Hippocampal formation (tissue), 2 donors: ENCODE measurements around the gene GSG1L.
"Not testable (repeated sequence)": the region's sequence is repeated elsewhere in the genome, so short reads cannot be mapped to it uniquely, and the experiment has no call there.

Experiments
- DNase-seq, 2 donors: peaks; one replicate each; lab custom pipeline; 2025; lab: John Stamatoyannopoulos, UW

GSG1L gene

DNA sequence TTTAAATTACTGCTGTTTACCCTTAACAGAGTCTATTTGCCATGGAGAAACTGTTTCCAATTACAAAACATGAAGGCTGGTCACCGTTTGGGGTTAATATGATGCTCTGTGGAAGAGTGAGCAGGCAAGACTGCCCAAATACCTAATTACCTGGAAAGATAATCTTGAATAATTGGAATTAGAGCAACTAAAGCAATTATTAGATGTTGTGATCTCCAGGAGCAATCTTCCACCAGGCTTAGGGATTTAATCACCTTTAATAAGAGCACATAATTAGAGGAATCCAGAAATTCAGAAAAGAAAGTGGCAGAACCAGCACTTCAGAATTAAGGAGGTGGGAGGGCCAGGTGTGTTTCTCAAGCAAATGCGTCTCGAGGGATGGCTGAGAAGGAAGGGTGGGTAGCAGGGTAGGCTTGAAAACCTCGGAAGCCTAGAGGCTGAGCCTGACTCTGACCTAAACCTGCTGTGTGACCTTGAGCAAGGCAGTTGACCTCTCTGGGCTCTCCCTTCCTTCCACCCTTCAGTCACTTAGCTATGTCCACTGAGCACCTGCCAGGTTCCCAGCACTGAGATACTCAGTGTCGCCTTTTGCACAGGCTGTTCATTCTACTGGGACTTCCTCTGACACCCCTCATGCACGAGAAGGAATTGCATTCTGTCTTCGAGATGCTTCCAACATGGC lies 113.2 kb downstream of the GSG1L start:
- DNase-seq = no peak

DNA sequence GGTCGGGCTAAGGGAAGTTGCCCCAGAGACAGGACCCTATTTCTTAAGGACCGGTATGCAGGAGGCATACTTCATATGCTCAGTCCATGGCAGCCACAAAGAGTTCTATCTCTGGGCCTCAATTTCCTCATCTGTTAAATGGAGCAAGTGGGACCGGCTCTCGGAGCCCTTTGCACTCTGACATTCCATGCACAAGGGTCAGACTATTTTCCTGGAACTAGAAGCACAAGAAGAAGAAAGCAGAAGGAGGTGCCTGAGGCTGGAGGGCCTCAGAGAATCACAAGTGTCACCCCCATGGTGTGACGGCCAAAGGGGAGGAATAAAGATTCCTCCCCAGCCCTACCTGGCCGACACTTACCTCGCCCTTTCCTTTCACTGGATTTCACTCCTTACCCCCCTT lies 115.8 kb downstream of the GSG1L start:
- DNase-seq = no peak

DNA sequence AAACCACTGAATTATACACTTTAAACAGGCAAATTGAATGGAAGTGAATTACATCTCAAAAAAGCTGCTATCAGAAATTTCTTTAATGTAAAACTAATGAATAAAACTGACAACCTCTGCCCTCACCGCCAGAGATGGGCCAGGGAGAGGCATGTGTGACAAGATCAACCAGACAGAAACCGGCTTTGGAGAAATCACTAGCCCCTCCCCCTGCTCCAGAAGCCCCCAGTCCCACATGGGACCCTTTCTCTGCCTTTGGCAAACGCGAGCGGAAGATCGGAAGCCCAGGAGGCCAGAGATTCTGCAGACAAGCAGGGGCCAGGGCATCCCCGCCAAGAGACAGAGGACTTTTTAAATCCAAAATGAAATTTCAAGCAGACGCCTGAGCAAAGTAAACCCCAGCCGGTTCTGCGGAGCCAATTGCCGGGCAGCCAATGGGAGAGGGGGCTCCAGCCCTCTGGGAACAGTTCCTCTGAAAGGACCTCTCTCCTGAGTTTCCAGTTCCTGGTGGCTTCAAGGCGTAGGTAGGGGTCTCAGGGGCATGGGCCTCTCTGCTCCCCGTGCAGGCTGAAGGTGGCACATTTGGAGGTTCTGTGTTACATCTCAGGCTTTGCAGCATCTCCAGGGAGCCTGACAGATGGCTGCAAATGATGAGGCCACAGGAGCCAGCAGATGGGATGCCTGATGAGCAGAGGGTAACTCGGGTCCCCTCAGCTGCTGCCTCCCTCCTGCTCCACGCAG lies 118.1 kb downstream of the GSG1L start:
- no peak for DNase-seq

DNA sequence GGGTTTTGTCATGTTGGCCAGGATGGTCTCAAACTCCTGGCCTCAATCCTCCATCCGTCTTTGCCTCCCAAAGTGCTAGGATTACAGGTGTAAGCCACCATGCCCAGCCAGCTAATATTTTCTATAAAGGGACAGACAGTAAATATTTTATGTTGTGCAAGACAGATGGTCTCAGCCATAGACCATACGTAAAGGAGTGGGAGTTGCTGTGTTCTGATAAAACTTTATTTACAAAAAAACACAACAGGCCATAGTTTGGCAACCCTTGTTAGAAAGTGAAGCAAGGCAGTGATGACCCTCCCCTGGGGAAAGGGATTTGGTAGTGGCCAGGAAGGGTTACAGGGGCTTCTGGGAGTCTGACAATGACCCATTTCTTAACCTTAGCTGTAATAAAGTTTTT lies 119.7 kb downstream of the GSG1L start:
- DNase-seq = no peak

DNA sequence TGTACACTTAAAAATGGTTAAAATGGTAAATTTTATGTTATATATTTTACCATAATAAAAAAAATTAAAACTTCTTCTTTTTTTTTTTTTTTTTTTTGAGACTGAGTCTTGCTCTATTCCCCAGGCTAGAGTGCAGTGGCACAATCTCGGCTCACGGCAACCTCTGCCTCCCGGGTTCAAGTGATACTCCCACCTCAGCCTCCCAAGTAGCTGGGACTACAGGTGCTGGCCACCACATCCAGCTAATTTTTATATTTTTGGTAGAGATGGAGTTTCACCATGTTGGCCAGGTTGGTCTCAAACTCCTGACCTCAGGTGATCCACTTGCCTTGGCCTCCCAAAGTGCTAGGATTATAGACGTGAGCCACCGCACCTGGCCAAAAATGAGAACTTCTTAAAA lies 121.4 kb downstream of the GSG1L start:
- not testable (repeated sequence) for DNase-seq

DNA sequence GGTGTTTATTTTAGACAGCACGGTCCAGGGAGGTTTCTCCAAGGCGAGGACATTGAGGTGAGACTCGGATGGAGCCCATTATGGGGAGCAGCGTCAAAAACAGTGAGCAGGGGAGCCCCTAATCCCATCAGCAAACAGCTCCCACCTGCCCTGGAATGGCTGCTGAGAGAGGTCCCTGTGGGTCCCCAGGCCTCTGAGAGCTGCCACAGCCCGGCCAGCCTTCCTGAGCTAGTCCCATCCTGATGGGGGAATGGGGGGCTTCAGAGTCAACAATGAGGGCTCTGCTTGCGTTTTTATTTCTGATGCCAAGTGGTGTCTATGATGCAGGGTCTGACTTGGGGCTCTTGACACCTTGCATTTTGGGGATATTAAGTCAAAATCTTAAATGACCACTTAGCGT lies 128.4 kb downstream of the GSG1L start:
- no peak for DNase-seq

DNA sequence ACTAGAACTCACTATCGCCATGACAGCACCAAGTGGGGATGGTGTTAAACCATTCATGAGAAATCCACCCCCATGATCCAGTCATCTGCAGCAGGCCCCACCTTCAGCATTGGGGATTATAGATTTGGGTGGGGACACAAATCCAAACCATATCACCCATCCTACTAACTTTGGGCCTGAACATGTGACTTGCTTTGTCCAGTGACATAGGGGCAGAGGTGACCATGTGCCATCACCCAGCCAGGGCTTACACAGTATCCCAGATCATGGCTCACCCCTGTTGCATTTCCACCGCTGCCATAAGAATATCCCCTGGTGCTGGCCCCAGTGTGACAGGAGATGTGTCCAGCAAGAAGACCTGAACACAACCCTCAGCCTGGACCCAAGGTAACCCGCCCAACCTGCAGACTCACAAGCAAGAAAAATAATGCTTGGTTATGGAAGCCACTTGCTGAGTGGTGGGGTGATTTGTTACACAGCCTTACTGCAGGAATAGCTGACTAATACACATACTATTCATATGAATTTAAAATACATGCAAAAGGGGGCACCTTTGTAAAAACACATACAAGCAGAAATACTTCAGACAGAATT lies 130.9 kb downstream of the GSG1L start:
- DNase-seq = no peak

DNA sequence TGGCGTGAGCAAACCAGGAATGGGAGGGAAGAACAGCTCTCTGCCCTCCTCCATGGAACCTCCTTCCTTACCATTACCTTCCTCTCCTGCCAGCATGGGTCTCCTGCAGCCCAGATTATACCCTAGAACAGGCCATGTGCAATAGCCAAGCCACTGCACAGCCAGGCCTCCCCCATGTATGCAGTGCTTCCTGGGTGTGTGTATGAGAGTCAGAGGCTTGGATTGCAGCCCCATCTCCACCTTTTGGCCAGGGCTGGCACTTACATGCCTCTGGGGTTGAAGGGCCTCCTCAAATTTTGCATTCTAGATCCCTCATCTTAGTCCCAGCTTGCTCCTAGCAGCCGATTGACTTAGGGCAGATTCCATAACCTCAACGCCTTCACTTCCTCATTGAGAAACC lies 133.7 kb downstream of the GSG1L start:
- DNase-seq = no peak

DNA sequence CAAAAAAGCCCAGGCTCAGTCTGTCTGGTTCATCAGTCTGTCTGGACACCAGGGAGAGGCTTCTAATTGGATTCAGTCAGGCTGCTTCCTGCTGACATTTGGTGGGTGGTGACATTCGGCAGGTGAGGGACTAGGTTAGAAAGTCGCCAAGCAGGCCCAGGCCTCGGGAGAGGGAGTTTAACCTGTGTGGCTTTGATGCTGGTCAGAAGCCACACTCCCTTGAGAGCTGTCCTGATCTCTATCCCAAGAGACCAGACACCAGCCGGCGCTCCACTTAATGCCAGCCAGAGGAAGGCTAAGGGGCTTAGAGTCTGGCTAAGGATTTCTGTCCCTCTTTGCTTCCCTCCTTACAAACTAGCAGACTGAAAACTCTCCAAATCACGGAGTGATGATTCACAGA lies 135.0 kb downstream of the GSG1L start:
- DNase-seq = no peak

DNA sequence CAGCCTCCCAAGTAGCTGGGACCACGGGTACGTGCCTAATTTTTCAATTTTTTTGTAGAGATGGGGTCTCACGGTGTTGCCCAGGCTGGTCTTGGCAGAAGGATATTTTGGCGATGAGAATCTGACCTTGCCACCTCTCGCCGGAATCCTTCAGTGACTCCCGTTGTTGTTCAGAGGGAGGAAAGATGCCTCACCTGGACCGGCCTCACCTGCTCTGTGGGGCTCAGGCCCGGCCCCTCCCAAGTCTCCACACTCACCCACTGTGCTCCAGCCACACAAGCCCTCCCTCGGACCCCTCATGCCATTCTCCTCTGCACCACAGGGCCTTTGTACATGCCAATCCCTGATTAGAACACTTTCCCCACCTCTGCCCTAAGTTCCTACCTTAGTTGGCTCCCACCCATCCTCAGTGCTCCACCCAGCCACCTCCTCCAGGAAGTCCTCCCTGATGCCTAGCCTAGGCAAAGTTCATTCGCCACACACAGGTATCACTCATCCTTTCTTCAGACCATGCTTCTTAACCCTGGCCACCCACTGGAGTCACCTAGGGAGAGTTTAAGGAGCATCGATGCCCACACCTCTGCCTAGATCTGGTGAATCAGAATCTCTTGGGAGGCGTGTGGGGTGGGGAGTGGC lies 136.1 kb downstream of the GSG1L start:
- no peak for DNase-seq

DNA sequence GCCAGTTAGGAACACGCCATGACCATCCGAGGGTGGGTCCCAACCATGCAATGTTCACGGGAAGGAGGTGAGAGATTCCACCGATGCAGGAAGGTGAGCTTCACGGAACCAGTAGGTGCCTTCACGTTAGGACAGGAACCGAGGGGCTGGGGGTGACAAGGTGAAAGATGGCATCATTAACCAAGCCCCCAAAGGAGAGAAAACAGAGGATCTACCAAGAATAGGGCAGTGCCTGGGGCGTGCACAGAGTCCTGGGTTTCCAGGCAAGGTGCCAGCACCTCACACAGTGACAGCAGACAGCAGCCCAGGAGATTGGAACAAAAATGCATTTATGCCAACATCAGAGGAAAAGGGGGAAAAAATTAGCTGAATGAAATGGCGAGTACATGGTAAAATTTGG lies 137.9 kb downstream of the GSG1L start:
- no peak for DNase-seq

DNA sequence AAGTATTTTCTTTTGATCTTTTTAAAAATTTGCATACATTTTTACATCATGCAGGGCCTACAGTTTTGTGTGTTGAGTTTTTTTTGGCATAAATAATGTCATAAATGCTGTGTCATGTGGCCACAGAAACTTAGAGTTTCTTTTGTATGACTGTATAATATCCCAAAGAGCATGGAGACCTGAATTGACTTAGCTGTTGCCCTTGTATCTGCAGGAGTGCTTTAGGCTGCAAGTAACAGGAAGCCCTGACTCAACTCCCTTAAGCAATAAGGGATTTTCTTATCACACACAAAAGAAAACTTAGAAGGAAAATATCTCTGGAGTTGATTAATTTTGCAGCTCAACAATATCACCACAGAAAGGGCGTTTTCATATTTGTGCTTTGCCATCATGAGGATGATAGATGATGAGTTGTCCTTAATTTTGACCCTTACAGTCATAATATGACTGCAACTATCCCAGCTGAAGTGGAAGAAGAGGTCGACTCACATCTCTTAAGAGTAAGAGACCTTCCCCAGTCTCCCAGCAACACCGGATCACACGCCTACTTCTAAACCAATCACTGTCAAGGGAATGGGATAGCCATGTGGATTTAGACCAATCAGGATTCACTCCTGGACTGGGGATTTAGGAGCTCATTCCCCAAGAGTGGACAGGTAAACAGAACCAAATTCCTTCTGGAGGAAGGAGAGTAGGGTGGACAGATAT lies 138.9 kb downstream of the GSG1L start:
- no peak for DNase-seq

DNA sequence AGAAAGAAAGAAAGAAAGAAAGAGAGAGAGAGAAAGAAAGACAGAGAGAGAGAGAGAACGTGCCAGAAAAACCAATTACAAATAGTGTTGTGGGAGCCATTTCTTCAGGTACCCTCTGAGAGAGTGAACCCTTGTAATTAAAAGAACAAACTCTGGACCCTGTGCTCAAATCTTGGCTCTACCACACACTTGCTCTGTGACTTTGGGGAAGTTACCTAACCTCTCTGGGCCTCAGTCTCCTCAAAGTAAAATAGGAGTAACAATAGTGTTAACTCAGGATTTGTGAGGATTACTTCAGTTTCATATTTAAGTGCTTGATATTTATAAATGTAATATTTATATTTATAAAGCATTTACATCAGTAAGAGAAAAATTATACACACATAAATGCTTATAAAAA lies 139.8 kb downstream of the GSG1L start:
- DNase-seq = no peak

DNA sequence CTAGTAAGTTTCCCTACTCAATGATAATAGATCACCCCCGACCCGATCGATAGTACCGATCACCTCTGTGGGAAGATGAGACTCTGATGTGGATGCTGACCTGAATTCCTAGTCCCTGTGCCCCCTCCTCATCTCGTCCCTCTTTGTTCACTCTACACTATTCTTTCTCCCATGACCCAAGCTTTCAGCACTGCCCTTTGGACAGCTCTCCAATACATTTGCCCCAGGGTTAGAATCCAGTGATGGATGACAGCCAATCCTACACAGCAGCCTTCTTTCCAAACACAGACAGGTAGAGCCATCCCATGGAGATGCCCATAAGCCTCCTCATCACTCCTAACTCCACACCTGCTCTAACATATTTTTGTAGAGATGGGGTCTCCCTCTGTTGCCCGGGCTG lies 141.1 kb downstream of the GSG1L start:
- DNase-seq = no peak

DNA sequence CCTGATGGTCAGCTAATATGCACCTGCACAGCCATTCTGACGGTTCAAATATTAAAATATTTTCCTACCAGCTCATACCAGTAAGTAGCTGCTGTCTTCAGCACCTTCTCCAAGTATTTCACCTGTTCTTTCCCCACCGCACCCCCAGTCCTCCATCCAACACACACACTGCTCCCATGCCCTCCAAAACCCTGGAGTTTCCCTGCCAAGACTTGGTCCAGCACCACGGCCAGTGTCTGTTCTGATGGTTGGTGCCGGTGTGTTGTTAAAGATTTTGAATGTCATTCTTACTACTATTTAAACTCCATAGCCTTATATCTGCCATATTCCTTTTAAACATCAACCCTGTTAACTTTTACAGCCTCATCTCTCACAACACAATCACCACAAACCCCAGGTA lies 142.4 kb downstream of the GSG1L start:
- DNase-seq = no peak

DNA sequence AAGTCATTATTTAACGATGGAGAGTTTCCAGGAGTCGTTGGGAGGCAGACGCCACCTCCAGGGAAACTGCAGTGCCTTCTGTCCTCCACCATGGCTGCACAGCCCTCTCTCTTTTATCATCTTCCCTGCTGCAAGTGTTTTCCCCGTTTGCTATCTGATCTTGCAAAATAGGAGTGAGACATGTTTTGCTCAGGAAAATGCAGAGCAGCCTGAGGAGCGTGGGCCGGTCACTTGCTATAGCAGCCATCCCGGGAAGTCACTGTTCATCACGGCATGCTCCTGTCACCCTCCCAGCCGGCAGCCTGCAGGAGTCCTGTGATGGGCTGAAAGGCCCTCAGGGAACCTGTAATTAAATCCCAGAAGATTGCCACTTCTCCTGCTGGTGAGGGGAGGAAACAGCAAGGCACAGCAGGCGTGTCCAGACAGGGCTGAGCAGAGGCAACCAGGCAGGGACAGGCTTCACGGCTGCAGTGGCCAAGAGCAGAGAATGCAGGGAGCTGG lies 143.1 kb downstream of the GSG1L start:
- DNase-seq = peak in 1 of 2 donors; percentile 16

DNA sequence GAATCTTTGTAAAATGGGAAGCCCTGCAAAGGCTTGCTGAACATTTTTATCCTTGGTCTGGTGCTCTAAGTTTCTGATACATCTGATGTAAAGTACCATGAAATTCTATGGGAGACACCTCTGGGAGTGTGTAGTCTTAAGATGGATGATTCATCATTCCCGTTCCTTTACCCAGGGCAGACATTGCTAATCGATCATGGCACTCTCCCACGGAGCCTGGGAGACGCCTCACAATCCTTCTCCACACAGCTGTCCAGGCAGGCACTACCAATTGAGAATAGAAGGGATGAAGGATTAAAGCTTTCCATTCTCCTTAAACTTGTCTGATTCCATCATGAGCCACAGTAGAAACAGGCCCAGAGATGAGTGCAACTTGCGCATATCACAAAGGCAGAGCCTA lies 144.8 kb downstream of the GSG1L start:
- DNase-seq = no peak

DNA sequence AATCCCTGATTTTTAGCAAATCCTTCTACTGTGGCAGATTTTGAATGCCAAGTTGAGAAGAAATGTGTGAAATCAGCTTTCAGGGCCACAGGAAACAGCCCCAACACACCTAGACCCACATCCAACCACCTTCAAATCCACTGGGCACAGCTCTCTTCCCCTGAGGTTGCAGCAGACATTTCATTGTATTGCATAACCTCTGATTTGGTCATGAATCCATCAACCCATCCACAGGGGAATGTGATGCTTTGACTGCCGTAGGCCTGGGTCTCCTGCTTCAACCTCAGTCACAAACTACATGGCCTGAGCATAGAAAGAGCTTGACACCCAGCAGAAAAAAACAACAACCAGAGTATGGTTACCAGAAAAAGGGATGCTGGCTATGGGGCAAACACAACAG lies 145.6 kb downstream of the GSG1L start:
- DNase-seq = no peak

DNA sequence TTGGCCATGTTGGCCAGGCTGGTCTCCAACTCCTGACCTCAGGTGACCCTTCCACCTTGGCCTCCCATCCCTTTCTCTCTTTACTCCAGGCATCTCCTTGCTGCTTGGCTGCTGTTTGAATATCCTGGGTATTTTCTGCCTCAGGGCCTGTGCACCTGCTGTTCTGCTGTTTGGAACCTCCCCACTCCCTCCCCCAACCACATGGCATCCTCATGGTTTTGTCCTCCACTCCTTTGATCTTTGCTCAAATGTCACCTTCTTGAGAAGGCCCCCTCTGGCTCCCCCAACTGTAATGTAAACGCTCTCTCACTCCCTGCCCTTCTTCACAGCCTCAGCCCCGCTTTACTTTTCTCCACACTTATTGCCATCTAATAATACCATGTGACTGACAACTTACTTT lies 152.0 kb downstream of the GSG1L start:
- DNase-seq = no peak

DNA sequence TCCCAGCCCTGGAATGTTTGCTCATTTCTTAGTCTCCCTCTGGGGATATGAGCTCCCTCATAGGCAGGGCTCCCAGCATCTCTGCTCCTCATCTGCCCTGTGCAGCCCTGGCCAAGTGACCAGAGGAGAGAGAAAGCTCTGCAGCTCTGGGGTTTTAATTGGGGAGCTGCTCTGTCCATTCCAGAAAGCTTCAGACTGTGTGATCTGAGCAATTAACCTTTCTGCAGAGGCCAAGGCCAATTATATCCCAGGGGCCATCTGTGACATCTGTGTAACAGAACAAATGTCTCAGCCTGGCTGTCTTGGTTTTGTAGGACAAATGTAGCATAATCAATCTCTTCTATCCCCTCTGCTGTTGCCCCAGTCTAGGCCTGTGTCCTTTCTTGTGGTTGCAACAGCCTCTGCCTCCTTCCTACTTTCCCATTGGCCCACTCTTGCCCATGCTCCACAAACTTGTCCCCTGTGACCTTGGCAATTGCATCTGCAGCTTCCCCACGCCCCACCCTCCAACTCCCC lies 156.0 kb downstream of the GSG1L start:
- no peak for DNase-seq

DNA sequence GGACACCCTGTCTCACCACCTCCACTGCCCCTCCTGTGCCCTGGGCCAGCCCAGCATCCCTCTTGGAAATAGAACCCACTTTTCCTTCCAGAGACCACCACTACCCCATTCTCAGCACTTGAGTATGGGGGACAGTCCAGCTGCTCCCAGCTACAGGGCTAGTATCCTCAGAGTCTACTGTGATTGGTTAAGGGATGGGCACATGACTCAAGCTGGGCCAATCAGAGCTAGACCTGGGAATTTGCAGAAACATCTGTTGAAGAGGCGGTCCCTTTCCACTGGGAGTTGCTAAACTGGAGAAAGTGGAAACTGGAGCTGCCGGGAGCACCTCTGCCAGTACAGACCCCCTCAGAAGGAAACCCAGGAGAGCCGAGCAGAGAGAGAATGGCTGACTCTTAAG lies 156.6 kb downstream of the GSG1L start:
- DNase-seq = no peak
